SK-N-SH treated with all-trans-retinoic acid at 6 μM for 48 hours (cell line): ENCODE data around the gene CLCN3.

Experiments used
- ATAC-seq: fragments of 200-7000 bp; cut with Tn5 transposase; 3 replicates; pipeline ENCODE4 v1.9.1; 2020; ENCODE audit warnings: mild to moderate bottlenecking, moderate library complexity
- ARNTL ChIP-seq: fragments of 450-650 bp; formaldehyde crosslinking; IDR thresholded peaks from 2 replicates; pipeline ENCODE4 v1.5.0; 2020; ENCODE audit warnings: low read depth, mild to moderate bottlenecking, moderate library complexity, borderline replicate concordance
- BACH2 ChIP-seq: fragments of 250-450 bp; sonication (Bioruptor Pico); IDR thresholded peaks from 2 replicates; pipeline ENCODE4 v1.9.0; 2021; ENCODE audit warnings: mild to moderate bottlenecking, borderline replicate concordance
- CREB5 ChIP-seq: fragments of 250-450 bp; sonication (Bioruptor Pico); IDR thresholded peaks from 2 replicates; pipeline ENCODE4 v1.5.1; 2020; ENCODE audit warnings: low read depth, mild to moderate bottlenecking, moderate library complexity
- CSDC2 ChIP-seq: fragments of 250-450 bp; sonication (Bioruptor Pico); IDR thresholded peaks from 2 replicates; pipeline ENCODE4 v1.5.0; 2020; ENCODE audit warnings: mild to moderate bottlenecking, moderate library complexity
- CSRNP3 ChIP-seq: fragments of 250-450 bp; sonication (Bioruptor Pico); IDR thresholded peaks from 2 replicates; pipeline ENCODE4 v1.5.1; 2021; ENCODE audit warnings: mild to moderate bottlenecking, moderate library complexity
- ESRRG ChIP-seq: fragments of 250-450 bp; sonication (Bioruptor Pico); IDR thresholded peaks from 2 replicates; pipeline ENCODE4 v1.6.1; 2021; ENCODE audit warnings: mild to moderate bottlenecking
- GLIS3 ChIP-seq: fragments of 250-450 bp; sonication (Bioruptor Pico); IDR thresholded peaks from 2 replicates; pipeline ENCODE4 v1.5.0; 2020; ENCODE audit warnings: mild to moderate bottlenecking, moderate library complexity
- ISL1 ChIP-seq: fragments of 250-450 bp; sonication (Bioruptor Pico); IDR thresholded peaks from 2 replicates; pipeline ENCODE4 v2.1.2; 2022; ENCODE audit warnings: mild to moderate bottlenecking, moderate library complexity
- PATZ1 ChIP-seq: fragments of 250-450 bp; sonication (Bioruptor Pico); IDR thresholded peaks from 2 replicates; pipeline ENCODE4 v1.8.0; 2020; ENCODE audit warnings: mild to moderate bottlenecking, moderate library complexity, borderline replicate concordance
- PPARA ChIP-seq: fragments of 250-450 bp; sonication (Bioruptor Pico); IDR thresholded peaks from 2 replicates; pipeline ENCODE4 v1.5.0; 2020; ENCODE audit warnings: mild to moderate bottlenecking, borderline replicate concordance
- RARB ChIP-seq: fragments of 250-450 bp; sonication (Bioruptor Pico); IDR thresholded peaks from 2 replicates; pipeline ENCODE4 v1.8.0; 2021; ENCODE audit warnings: mild to moderate bottlenecking, moderate library complexity
- SNAI2 ChIP-seq: fragments of 250-450 bp; sonication (Bioruptor Pico); IDR thresholded peaks from 2 replicates; pipeline ENCODE4 v1.5.0; 2020; ENCODE audit warnings: mild to moderate bottlenecking, moderate library complexity
- TCF4 ChIP-seq: fragments of 250-450 bp; sonication (Bioruptor Pico); IDR thresholded peaks from 2 replicates; pipeline ENCODE4 v1.8.0; 2021; ENCODE audit warnings: mild to moderate bottlenecking, moderate library complexity, borderline replicate concordance
- TOX ChIP-seq: fragments of 250-450 bp; sonication (Bioruptor Pico); IDR thresholded peaks from 2 replicates; pipeline ENCODE4 v1.8.0; 2021; ENCODE audit warnings: mild to moderate bottlenecking, moderate library complexity, borderline replicate concordance
- ZC3H10 ChIP-seq: fragments of 250-450 bp; sonication (Bioruptor Pico); IDR thresholded peaks from 2 replicates; pipeline ENCODE4 v1.5.1; 2021; ENCODE audit warnings: mild to moderate bottlenecking, moderate library complexity
- ZFP3 ChIP-seq: fragments of 250-450 bp; sonication (Bioruptor Pico); IDR thresholded peaks from 2 replicates; pipeline ENCODE4 v1.5.0; 2020; ENCODE audit warnings: mild to moderate bottlenecking, moderate library complexity
- ZNF70 ChIP-seq: fragments of 450-650 bp; formaldehyde crosslinking; IDR thresholded peaks from 2 replicates; pipeline ENCODE4 v1.5.0; 2020; ENCODE audit warnings: mild to moderate bottlenecking, moderate library complexity
- ZNF8 ChIP-seq: fragments of 450-650 bp; formaldehyde crosslinking; IDR thresholded peaks from 2 replicates; pipeline ENCODE4 v1.5.0; 2020; ENCODE audit warnings: mild to moderate bottlenecking, moderate library complexity
- TF ChIP-seq, protein P1 (sequence below): fragments of 250-450 bp; sonication (Bioruptor Pico); IDR thresholded peaks from 2 replicates; pipeline ENCODE4 v1.5.0; 2020; ENCODE audit warnings: mild to moderate bottlenecking, moderate library complexity
- TF ChIP-seq, protein P2 (sequence below): fragments of 250-450 bp; sonication (Bioruptor Pico); IDR thresholded peaks from 2 replicates; pipeline ENCODE4 v1.8.0; 2021; ENCODE audit warnings: low read depth, mild to moderate bottlenecking, moderate library complexity, borderline replicate concordance

The CLCN3 gene

GRCh38 chr4:169652535-169652934 is 32.2 kb downstream of the CLCN3 start:
- TF ChIP-seq CSRNP3 (CRISPR knock-in tag) (no peak), ISL1 (CRISPR knock-in tag) (no peak), ZNF70 (CRISPR knock-in tag) (no peak), BACH2 (no peak), TOX (CRISPR knock-in tag) (no peak), PATZ1 (CRISPR knock-in tag) (no peak), GLIS3 (CRISPR knock-in tag) (no peak), ZFP3 (CRISPR knock-in tag) (no peak), ZNF8 (CRISPR knock-in tag) (no peak), TCF4 (CRISPR knock-in tag) (no peak), PPARA (CRISPR knock-in tag) (no peak), ZC3H10 (CRISPR knock-in tag) (no peak)
- TF ChIP-seq, protein P1, sequence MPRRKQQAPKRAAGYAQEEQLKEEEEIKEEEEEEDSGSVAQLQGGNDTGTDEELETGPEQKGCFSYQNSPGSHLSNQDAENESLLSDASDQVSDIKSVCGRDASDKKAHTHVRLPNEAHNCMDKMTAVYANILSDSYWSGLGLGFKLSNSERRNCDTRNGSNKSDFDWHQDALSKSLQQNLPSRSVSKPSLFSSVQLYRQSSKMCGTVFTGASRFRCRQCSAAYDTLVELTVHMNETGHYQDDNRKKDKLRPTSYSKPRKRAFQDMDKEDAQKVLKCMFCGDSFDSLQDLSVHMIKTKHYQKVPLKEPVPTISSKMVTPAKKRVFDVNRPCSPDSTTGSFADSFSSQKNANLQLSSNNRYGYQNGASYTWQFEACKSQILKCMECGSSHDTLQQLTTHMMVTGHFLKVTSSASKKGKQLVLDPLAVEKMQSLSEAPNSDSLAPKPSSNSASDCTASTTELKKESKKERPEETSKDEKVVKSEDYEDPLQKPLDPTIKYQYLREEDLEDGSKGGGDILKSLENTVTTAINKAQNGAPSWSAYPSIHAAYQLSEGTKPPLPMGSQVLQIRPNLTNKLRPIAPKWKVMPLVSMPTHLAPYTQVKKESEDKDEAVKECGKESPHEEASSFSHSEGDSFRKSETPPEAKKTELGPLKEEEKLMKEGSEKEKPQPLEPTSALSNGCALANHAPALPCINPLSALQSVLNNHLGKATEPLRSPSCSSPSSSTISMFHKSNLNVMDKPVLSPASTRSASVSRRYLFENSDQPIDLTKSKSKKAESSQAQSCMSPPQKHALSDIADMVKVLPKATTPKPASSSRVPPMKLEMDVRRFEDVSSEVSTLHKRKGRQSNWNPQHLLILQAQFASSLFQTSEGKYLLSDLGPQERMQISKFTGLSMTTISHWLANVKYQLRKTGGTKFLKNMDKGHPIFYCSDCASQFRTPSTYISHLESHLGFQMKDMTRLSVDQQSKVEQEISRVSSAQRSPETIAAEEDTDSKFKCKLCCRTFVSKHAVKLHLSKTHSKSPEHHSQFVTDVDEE (CRISPR knock-in tag): no peak
- TF ChIP-seq, all 23 proteins: peak for 0
- ATAC-seq: no peak

- ATAC-seq: no peak
- TF ChIP-seq CSDC2 (CRISPR knock-in tag) (no peak), ZNF8 (CRISPR knock-in tag) (no peak), SNAI2 (no peak), TCF4 (CRISPR knock-in tag) (no peak), ARNTL (CRISPR knock-in tag) (no peak), ISL1 (CRISPR knock-in tag) (no peak), RARB (CRISPR knock-in tag) (no peak), CREB5 (no peak), CSRNP3 (CRISPR knock-in tag) (no peak), GLIS3 (CRISPR knock-in tag) (no peak), ZNF70 (CRISPR knock-in tag) (no peak), ESRRG (no peak), TOX (CRISPR knock-in tag) (no peak), PATZ1 (CRISPR knock-in tag) (no peak), BACH2 (no peak)
- TF ChIP-seq, protein P2, sequence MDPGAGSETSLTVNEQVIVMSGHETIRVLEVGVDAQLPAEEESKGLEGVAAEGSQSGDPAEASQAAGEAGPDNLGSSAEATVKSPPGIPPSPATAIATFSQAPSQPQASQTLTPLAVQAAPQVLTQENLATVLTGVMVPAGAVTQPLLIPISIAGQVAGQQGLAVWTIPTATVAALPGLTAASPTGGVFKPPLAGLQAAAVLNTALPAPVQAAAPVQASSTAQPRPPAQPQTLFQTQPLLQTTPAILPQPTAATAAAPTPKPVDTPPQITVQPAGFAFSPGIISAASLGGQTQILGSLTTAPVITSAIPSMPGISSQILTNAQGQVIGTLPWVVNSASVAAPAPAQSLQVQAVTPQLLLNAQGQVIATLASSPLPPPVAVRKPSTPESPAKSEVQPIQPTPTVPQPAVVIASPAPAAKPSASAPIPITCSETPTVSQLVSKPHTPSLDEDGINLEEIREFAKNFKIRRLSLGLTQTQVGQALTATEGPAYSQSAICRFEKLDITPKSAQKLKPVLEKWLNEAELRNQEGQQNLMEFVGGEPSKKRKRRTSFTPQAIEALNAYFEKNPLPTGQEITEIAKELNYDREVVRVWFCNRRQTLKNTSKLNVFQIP (CRISPR knock-in tag): no peak
These were observed 35.0 kb downstream of the CLCN3 start for GRCh38 chr4:169655401-169655800.
